Hepatocyte (in vitro differentiated cells): ENCODE data around the gene SGTA.

Experiments used
- EZH2 ChIP-seq: fragments of 200-600 bp; sonication (generic); IDR thresholded peaks from 2 replicates; pipeline ENCODE4 v1.6.1; 2016; ENCODE audit warnings: antibody characterized with exemption, mild to moderate bottlenecking, borderline replicate concordance
- TF ChIP-seq, protein P1 (sequence below): fragments of 200-600 bp; sonication (generic); IDR thresholded peaks from 2 replicates; pipeline ENCODE4 v1.5.1; 2016; ENCODE audit warnings: antibody characterized with exemption, mild to moderate bottlenecking; ENCODE audit not compliant: poor library complexity

DNA sequence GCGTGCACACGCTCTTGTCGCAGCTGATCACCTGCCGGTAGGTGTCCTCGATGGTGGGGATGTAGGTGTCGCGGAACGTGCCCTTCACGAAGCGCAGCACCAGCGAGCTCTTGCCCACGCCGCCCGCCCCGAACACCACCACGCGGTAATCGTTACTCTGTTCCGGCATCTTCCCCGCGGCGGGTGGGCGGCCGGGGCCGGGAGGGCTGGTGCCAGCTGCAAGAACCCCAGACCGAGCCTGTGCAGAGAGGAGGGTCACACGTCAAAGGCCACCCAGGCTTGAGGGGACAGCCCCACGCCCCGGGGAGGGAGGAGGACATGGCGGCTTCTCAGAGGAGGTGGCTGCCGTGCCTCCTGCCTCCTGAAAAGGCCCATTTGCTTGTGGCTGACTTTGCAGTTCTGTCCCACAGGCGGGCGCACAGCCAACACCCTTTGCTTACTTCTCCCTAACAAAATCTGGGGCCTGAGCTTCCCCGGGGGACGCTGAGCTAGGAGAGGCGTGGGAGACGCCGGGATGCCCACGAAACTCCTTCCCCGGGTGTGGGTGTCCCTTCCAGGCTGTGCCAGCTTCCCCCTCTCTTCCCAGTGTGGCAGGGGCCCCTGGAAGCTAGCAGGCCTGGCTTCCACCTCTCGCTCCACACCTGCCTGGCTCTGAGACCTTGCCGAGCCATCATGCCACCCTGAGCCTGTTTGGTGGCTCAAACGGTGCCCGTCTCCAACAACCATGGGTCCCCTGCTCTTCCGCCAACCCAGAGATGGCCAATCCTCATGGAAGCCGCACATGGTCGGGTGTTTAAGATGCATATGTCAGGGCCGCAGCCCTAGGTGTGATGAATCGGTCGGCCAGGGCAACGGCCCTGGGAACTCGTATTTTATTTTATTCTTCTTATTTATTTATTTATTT is 65.2 kb downstream of the SGTA start:
- TF ChIP-seq, protein P1, sequence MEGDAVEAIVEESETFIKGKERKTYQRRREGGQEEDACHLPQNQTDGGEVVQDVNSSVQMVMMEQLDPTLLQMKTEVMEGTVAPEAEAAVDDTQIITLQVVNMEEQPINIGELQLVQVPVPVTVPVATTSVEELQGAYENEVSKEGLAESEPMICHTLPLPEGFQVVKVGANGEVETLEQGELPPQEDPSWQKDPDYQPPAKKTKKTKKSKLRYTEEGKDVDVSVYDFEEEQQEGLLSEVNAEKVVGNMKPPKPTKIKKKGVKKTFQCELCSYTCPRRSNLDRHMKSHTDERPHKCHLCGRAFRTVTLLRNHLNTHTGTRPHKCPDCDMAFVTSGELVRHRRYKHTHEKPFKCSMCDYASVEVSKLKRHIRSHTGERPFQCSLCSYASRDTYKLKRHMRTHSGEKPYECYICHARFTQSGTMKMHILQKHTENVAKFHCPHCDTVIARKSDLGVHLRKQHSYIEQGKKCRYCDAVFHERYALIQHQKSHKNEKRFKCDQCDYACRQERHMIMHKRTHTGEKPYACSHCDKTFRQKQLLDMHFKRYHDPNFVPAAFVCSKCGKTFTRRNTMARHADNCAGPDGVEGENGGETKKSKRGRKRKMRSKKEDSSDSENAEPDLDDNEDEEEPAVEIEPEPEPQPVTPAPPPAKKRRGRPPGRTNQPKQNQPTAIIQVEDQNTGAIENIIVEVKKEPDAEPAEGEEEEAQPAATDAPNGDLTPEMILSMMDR = no peak
- no peak for TF ChIP-seq EZH2
